T-helper 9 cell (primary cell): ENCODE measurements around the gene PTPN20.
A peak's percentile ranks its signal among the peaks of the same experiment; 100 is the strongest.

Experiments
- DNase-seq: peaks from one replicate; pipeline ENCODE4 v3.0.0-alpha.2; 2020

Gene PTPN20

GRCh38 chr10:47022311-47023131 is 111.3 kb downstream of the PTPN20 start:
- no peak for DNase-seq

- DNase-seq = no peak
Observed at GRCh38 chr10:47023237-47024045, 112.2 kb downstream of the PTPN20 start.

- no peak for DNase-seq
Observed at GRCh38 chr10:47024046-47024322, 112.8 kb downstream of the PTPN20 start.

- peak; percentile 48 for DNase-seq
Observed at GRCh38 chr10:47024399-47025252, 113.4 kb downstream of the PTPN20 start.

DNA sequence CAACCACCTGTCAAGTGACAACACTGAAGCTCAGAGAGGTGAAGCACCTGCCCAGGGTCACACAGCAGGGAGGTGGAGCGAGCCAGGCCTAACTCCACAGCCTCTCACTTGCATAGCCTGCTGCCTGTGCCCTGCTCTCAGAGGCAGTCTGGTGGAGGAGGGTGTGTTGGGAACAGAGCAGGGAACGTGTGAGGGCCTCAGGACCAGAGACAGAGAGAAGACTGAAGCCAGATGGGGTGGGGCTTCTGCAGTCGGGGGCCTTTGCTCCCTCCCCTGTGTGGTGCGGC is 114.0 kb downstream of the PTPN20 start:
- DNase-seq = no peak

DNA sequence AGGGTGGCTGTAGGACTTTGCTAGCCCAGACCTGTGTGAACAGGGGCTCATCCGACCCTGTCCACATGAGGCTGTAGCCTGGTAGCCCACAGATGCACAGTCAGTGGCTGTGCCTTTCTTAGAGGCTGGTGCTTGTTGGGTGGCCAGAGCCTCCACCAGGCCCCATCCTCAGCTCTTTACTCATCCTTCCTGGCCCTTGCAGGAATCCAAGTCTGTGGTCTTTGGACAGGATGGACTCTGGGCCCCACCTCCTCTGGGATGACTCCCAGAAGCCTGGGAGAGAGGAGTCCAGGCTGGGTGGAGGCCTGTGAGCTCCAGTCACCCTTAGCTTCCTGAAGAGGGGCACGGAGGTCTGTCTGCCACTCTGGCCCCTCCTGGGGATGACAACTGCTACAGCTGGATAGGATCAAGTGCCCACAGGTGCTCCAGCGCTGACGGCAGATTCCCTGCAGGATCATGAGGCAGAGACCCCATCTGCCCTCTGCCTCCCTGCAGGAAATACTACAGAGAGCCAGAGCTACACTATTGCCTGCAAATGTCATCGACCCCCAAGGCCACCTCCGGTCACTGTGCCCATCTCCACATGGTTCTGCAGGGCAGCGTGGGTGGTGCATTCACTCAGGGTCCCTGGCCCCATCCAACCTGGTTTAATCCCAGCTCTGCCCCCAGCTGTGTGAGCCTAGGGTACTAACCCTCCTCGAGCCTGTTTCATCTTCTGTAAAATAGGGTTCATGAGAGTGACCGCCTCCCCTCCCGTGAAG is 114.5 kb downstream of the PTPN20 start:
- DNase-seq = no peak

GRCh38 chr10:47026301-47027107 is 115.3 kb downstream of the PTPN20 start:
- DNase-seq = no peak

DNA sequence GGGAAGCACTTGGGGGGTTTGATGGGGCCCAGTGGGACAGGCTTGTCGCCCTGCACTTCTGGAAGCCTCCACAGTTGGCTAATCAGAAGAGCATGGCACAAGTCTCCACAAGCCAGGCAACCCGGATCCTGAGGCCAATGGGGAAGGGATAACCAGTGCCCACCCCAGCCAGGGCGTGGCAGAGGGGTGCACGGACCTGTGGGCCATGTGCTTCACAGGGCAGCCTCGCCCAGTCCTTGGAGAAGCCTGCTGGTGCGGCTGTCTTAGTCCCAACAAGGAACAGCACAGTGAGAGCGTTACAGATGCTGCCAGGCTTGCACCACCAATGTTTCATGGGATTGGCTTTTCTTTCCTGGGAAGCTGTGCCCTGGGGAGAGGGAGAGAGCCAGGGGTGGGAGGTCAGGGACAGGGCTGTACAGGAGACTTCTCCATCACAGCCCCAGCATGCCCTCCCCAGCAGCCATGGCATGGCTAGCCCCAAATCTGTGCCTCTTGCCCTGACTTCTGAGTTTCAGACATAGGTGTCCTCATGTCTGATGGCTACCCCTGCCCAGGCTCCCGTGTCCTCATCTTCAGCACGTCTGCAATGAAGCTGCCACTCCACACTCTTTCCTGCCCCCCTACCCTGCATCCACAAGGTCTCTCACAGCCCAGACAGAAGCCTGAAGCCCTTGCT is 116.0 kb downstream of the PTPN20 start:
- DNase-seq = no peak

GRCh38 chr10:47027784-47028260 is 116.6 kb downstream of the PTPN20 start:
- DNase-seq = no peak

DNA sequence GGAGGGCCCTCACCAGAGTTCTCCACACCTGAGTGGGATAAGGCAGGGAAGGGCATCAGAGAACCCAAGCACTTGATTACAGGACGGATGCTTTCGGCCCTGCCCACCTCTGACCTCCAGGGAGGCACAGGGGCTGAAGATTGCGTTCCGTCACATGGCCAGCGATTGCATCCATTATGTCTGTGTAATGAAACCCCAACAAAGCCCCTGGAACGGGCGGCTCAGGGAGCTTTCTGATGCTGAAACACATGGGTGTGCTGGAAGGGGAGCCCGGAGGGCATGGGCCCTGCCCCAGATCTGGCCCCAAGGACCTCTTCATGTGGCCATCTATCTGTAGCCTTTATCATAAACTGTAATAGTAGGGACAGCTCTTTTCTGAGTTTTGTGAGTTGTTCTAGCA is 117.2 kb downstream of the PTPN20 start:
- no peak for DNase-seq

DNA sequence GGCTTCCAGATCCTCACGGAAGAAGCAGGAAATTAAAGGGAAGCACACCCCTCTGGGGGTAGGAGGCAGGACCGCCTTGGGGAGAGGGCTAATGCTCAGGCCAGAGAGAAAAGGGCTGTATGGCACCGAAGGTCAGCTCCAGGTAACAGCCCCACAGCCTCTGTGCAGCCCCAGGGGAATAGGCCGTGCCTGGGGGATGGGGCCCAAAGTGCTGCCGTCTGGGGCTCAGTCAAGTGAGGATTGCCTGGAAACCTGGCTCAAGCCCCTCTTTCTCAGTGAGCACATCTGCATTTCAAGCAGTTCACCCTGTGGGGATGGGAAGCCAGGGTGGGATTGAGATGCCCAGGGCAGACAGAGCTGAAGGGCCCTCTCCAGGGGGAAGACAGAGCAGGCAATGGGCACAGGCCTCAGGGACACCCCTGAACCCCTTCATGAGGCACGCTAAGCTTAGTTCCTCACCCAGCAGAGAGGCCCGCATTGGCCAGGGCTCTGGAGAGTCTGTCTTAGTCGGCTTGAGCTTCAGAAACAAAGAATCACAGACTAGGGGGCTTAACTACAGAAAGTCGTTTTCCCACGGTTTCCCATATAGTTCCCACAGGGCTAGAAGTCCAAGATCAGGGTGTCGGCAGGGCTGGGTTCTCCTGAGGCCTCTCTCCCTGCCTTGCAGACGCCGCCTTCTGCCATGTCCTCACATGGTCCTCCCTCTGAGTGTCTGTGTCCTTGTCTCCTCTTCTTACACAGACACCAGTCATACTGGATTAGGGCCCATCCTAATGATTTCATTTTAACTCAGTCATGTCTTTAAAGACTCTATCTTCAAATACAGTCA is 118.2 kb downstream of the PTPN20 start:
- no peak for DNase-seq

DNA sequence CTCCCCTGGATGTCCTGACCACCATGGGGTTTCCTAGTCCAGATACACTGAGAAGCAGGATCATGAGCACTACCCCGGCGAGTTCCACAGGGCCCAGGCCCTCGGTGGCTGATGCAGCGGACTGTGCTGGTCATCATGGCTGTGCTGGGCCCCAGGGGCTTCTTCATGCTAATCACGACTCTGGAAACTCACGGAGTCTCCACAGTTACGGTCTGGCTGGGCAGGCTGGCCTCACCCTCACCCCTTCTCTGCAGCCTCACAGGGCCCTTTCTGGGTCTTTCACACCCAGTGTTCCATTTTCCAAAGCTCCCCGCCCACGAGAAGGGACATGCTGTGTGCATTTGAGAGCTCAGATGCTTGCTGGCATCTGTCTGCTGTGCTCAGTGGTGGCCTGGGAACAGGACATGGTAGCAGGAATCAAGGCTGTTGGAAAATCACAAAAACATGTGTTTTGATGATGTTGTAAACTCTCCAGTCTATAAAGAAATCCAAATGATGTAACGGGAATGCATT is 119.0 kb downstream of the PTPN20 start:
- DNase-seq = no peak

GRCh38 chr10:47031211-47031900 is 120.1 kb downstream of the PTPN20 start:
- no peak for DNase-seq

DNA sequence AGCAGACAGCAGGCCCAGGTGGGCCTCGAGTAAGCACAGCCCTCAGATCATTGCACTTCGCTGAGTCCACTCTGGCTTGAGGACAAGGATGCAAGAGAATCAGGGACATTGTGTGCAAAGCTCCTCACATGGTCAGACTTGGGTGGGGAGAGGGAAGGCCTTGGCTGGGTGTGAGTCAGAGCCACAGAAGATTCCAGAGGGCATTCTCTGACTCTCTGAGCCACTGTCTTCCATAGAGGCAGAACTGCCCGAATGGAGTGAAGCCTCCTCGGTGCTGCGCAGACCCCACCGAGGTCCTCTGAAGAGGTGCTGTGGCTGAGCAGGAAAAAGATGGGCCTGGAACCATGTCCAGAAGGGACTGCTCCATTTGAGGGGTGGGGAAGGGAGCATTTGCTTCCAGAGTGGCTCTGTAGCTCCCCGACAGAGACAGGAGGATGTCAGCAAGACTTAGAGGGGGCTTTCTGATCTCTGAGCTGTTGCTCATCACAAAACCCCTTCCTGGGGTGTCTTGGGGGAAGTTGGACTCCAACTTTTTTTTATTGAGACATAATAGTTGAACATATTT is 120.8 kb downstream of the PTPN20 start:
- no peak for DNase-seq

GRCh38 chr10:47033081-47033480 is 121.9 kb downstream of the PTPN20 start:
- no peak for DNase-seq

GRCh38 chr10:47033541-47034270 is 122.5 kb downstream of the PTPN20 start:
- no peak for DNase-seq

- no peak for DNase-seq
Observed at GRCh38 chr10:47034441-47035051, 123.3 kb downstream of the PTPN20 start.
